Neural crest cell (in vitro differentiated cells): ENCODE results near the gene MT1F. TPM values are rescaled to one million over a fixed set of nuclear protein-coding genes. Genes with fewer than 3 reads are reported as not detected.

Source experiments
- DNase-seq: peaks from one replicate; pipeline ENCODE4 v3.0.0; 2021; ENCODE audit warnings: low read depth, mixed read lengths, low spot score
- H3K27ac Mint-ChIP-seq: one replicate; pipeline ENCODE4 v1.8.0; 2021; ENCODE audit warnings: mild to moderate bottlenecking, mixed read lengths; ENCODE audit not compliant: unreplicated experiment
- H3K27me3 Mint-ChIP-seq: 2 replicates; pipeline ENCODE4 v1.8.0; 2021; ENCODE audit warnings: low read depth, mild to moderate bottlenecking, mixed read lengths
- H3K36me3 Mint-ChIP-seq: 2 replicates; pipeline ENCODE4 v1.8.0; 2021; ENCODE audit warnings: low read depth, mild to moderate bottlenecking, mixed read lengths
- H3K4me1 Mint-ChIP-seq: 2 replicates; pipeline ENCODE4 v1.8.0; 2021; ENCODE audit warnings: mixed read lengths
- H3K4me3 Mint-ChIP-seq: one replicate; pipeline ENCODE4 v1.8.0; 2021; ENCODE audit warnings: mild to moderate bottlenecking, mixed read lengths
- H3K9me3 Mint-ChIP-seq: 2 replicates; pipeline ENCODE4 v1.8.0; 2021; ENCODE audit warnings: mixed read lengths
- total RNA-seq: library from RNA; stranded (reverse); gene quantifications from 2 replicates; pipeline ENCODE4 v1.2.1, GENCODE V29; 2021
- TF ChIP-seq, protein P1 (sequence below): fragments of 200-600 bp; sonication (generic); conservative IDR thresholded peaks from 2 replicates; pipeline ENCODE4 v1.5.0; 2021; ENCODE audit warnings: antibody characterized with exemption, mild to moderate bottlenecking

Gene MT1F
- total RNA-seq, 1 donor from 2014 or later, result 1.5 TPM

DNA sequence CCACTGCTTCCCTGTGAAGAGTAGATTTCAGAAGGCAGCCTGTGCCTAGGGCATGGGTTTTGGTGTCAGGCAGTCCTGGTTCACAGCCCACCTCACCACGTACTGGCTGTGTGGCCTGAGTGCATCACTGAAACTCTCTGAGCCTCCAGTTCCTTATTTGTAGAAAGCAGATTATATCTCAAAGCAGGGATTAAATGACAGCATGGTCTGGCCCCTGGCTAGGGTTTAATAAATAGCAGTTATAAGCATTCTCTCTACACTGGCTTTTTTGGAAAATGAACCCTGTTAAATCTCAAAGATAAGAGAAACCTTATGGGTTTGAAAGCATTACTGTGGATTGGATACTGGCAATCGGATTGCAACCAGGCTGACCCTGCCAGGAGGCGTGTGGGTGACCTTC lies 28.2 kb upstream of the MT1F start:
- Mint-ChIP-seq H3K27me3 (peaks cover 94% of the 10 kb centered on the region), H3K9me3 (no peaks in the 10 kb centered on the region), H3K36me3 (no peaks in the 10 kb centered on the region), H3K4me1 (peaks cover 15% of the 10 kb centered on the region), H3K4me3 (no peak overlapping the region), H3K27ac (no peak overlapping the region)
- TF ChIP-seq, protein P1, sequence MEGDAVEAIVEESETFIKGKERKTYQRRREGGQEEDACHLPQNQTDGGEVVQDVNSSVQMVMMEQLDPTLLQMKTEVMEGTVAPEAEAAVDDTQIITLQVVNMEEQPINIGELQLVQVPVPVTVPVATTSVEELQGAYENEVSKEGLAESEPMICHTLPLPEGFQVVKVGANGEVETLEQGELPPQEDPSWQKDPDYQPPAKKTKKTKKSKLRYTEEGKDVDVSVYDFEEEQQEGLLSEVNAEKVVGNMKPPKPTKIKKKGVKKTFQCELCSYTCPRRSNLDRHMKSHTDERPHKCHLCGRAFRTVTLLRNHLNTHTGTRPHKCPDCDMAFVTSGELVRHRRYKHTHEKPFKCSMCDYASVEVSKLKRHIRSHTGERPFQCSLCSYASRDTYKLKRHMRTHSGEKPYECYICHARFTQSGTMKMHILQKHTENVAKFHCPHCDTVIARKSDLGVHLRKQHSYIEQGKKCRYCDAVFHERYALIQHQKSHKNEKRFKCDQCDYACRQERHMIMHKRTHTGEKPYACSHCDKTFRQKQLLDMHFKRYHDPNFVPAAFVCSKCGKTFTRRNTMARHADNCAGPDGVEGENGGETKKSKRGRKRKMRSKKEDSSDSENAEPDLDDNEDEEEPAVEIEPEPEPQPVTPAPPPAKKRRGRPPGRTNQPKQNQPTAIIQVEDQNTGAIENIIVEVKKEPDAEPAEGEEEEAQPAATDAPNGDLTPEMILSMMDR, result no peak
- DNase-seq, result no peak

DNA sequence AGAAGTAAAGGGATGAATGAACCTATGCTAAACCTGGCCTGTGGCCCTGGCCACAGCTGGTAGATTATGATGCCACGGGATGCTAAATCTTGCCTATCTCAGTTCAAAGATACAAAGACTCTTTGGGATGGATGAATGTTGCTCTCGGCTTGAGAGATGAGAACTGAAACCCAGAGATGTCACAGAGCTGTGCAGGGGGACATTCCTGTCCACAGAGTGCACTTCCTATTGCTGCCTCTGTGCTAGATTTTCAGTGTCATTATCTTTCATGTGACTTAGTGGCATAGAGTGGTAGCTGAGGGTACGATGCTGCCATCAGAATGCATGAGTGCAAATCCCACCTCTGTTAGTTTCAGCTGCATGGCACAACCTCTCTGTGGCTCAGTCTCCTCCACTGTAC lies 27.6 kb upstream of the MT1F start:
- TF ChIP-seq, protein P1, result no peak
- H3K4me3 Mint-ChIP-seq, result peak overlapping the region; percentile 16
- DNase-seq, result no peak
- no peaks in the 10 kb centered on the region for H3K9me3 Mint-ChIP-seq
- H3K36me3 Mint-ChIP-seq, result no peaks in the 10 kb centered on the region
- peaks cover 10% of the 10 kb centered on the region for H3K4me1 Mint-ChIP-seq
- H3K27me3 Mint-ChIP-seq, result peaks cover 94% of the 10 kb centered on the region
- H3K27ac Mint-ChIP-seq, result no peak overlapping the region

DNA sequence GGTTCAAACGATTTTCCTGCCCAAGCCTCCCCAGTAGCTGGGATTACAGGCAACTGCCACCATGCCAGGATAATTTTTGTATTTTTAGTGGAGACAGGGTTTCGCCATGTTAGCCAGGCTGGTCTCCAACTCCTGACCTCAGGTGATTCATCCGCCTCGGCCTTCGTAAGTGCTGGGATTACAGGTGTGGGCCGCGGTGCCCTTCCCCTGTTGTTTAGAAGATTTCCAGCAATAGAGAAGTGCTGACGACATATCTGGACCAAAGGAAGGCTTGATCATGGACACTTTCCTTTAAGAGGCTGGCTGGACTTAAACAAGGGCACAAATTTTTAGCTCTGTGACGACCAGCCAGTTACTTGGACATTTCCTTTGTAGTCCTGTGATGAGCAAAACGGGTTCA lies 26.6 kb upstream of the MT1F start:
- TF ChIP-seq, protein P1, result no peak
- Mint-ChIP-seq H3K4me3 (peak overlapping the region; percentile 80), H3K27ac (no peak overlapping the region), H3K4me1 (peaks cover 4% of the 10 kb centered on the region), H3K9me3 (no peaks in the 10 kb centered on the region), H3K27me3 (peaks cover 94% of the 10 kb centered on the region), H3K36me3 (no peaks in the 10 kb centered on the region)
- DNase-seq, result no peak

DNA sequence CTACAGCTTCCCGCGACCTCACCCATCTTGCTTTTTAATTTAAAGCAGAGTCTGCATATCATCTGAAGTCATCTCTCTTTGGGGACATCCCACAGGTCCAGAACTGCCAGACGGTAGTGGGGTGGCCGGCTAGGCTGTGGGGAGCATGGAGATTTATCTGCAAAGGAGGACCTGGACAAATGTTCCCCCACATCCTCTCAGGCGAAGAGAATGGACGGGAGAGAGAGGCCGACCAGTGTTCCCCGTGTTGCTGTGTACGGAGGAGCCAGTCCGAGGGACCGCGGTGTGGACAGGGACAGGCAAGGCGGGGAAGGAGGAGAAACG lies 26.0 kb upstream of the MT1F start:
- H3K27me3 Mint-ChIP-seq, result peaks cover 94% of the 10 kb centered on the region
- H3K4me1 Mint-ChIP-seq, result peaks cover 4% of the 10 kb centered on the region
- H3K4me3 Mint-ChIP-seq, result peak overlapping the region; percentile 80
- no peaks in the 10 kb centered on the region for H3K9me3 Mint-ChIP-seq
- H3K36me3 Mint-ChIP-seq, result no peaks in the 10 kb centered on the region
- DNase-seq, result no peak
- TF ChIP-seq, protein P1, result no peak
- no peak overlapping the region for H3K27ac Mint-ChIP-seq

DNA sequence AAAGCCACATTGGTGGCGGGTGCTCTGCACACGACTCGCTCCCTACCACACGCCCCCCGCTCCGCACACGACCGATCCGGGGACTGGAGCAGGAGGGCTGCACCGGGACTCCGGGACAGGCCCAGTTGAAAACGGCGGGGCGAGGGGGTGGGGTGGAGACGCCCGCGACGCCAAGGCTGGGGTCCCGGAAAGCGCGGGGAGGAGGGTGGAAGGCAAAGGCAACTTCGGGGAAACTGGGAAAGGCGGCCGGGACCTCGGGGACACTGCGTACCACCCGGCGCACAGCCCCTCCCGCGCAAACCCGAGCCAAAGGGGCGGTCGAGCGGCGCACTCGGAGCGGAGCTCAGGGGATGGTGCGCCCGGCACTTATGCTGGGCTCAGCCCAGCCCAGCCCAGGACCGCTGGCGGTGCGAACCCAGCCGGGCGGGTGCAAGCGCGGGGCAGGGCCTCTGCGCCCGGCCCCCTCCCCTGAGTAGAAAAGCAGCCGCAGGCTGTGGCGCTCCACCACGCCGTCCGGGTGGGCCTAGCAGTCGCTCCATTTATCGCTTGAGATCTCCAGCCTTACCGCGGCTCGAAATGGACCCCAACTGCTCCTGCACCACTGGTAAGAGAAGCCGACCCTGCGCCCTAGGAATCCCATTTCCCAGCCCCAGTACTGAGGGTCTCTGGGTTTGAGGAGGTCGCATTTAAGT lies 25.5 kb upstream of the MT1F start, which contains the start of gene MT1M:
MT1M (plus strand) TSS at position 504 of the 692 bp plus-strand sequence; CDS start at position 577, 73 bp downstream.
- Mint-ChIP-seq H3K27ac (no peak within 1 kb of the TSS), H3K27me3 (peaks cover 94% of the 10 kb centered on the region), H3K9me3 (no peaks in the 10 kb centered on the region), H3K36me3 (no peaks in the 10 kb centered on the region), H3K4me3 (peak within 1 kb of the TSS; percentile 80), H3K4me1 (peaks cover 4% of the 10 kb centered on the region)
- DNase-seq, result no peak
- TF ChIP-seq, protein P1, result no peak
